ENCODE measurements around the gene OR8D1.

The OR8D1 gene

GRCh38 chr11:124313849-124314248 is at the start of gene OR8D1:
Gene OR8D1, minus strand, starts transcription at chr11:124313949. Its CDS starts 3,183 bp downstream, at chr11:124310766.
- no peak for DNase-seq (ENCODE audit: low read depth)

GRCh38 chr11:124359566-124359965 is 45.8 kb upstream of the OR8D1 start:
- DNase-seq (ENCODE audit: low read depth), result no peak

GRCh38 chr11:124346311-124346955 is 32.7 kb upstream of the OR8D1 start:
- DNase-seq (ENCODE audit: low read depth), result no peak

DNA sequence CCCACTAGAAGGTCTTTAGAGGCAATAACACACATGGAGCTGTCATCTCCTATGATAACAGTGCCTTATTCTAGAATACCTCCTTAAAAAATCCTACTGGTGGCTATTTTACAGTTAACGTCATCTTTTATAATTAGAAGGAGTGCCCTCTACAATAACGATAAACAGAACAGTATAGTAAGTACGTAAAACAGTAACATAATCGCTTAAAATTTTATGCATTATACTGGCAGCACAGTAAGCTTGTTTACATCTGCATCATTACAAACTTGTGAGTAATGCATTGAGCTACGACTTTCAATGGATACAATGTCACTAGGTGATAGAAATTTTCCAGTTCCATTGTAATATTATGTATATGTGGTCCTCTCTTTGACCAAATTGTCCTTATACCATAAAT is 30.6 kb upstream of the OR8D1 start:
- DNase-seq (ENCODE audit: low read depth), result no peak

DNA sequence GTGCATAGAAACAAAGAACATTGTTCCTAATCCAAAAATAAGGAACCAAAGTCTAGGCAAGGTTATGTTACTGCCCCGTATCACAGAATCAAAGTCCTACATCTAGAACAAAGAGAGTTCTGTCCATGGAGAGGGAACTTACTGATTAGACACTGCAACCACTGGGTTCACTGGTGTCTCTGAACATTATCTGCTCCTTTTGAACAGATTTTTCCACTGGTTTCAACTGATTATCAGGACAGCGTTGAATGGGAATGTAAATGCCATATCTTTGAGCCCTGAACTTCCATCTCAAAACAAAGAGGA is 26.3 kb upstream of the OR8D1 start:
- no peak for DNase-seq (ENCODE audit: low read depth)

DNA sequence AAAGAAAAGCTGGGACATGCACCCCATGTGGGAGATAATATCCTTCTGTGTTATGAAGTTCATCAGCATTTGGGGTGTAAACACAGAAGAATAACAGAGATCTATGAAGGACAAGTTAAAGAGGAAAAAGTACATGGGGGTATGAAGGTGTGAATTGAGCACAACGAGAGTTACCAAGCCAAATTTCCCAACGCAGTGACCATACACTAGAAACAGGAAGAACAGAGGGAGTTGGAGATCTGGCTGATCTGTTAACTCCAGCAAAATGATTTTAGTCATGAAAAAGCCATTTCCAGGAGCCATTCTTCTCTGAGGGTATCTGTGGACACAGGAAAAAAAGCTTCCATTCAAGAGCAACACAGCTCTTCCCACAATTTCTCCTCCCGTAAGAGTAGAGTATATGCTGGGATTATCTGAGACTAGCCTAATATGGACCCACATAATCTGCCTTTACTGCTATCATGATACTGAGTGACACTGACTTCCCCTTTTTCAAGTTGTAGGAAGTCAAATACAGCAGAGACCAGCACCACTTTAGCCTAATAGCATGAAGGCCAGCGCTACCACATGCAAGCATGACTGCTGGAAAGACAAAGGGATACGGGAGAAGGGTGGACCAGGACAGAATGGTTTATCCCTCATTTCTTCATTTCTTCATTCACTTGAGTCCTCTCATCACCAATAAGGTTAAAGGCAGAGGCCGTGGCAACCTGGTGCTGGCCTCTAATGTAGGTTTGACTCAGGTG is 25.8 kb upstream of the OR8D1 start:
- no peak for DNase-seq (ENCODE audit: low read depth)

GRCh38 chr11:124331873-124332272 is 18.1 kb upstream of the OR8D1 start:
- no peak for DNase-seq (ENCODE audit: low read depth)

DNA sequence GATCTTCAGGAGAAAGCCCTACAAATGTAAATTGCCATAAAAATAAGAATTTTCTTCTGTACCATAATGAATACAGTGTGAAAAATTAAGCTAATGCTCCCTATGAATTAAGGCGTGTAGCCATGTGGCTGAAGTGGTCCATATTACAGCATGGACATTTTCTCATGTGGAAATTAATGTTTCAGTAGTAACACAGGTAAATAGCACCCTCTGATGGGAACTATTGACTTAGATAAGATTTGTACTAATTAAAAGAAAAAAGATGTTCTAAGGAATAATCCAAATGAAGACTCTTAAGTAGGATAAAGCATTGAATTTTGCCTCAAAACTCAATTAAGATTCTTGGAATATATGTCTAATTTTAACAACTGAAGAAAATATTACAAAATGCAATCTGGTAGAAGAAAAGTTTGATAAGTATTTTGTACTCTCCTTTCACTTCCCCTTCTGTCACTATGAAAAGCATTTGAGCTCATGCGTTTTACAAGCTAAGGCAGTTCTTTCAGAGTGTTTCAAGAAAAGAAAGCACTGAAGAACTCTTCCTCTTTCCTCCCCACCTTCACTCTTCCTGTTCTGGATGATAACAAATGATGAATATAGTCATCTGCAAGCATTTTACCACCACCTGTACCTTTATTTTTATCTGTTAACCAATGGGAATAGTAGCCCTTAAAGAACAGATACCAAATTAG is 16.2 kb upstream of the OR8D1 start:
- DNase-seq (ENCODE audit: low read depth), result no peak

DNA sequence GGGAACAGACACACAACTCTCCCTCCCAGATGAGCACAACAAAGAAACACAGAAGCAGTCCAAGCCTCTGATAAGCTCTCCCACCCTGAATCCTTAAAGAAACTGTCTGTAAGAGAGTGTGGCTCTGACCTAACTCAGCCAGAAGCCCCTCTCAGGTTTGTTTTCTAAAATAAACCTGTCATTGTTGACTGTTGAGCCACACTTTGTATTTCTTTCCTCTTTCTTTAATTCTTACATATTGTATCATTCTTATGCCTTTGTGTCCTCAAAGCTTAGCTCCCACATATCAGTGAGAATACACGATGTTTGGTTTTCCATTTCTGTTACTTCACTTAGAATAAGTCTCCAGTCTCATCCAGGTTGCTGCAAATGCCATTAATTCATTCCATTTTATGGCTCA is 14.0 kb upstream of the OR8D1 start:
- DNase-seq (ENCODE audit: low read depth), result no peak

DNA sequence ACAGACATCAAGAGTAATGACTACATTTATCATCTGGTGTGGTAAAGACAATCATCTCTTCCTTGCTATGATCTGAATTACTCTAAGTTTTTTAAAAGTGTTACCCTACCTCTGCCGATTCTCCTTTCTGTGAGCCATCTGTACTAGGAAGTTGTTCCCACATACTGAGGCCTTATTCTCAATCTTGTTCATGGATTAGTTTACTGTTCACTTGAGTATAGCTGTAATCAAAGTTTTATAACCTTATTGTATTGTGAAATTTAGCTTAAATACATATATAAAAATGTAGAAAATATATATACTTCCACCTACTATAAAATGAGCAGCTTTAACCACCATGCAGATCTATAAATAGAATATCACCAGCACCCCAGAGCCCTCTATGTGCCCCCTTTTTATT is 8.6 kb upstream of the OR8D1 start:
- no peak for DNase-seq (ENCODE audit: low read depth)

DNA sequence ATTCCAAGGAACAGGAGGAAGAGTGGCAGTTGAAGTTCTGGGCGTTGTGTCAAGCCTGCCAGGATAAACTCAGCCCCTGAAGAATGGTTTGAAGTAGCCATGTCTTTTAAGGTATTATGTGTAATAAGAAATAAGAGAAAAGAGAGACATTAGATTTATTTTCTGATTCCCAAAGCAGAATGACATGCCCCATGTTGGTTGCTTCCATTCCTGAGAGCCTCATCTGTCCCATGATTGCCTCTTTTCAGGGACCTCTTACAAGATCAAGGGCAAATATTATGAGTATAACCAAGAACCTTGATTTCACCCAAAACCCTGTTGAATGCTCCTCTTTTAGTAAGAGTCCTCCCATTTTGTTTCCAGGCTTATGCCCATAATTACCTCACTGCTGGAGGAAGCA is 6.3 kb upstream of the OR8D1 start, which contains the start of gene OR8D2:
Gene OR8D2, minus strand, starts transcription at position 101 of the 400 bp plus-strand sequence. Its CDS starts 0 bp downstream, at position 101.
- DNase-seq (ENCODE audit: low read depth), result no peak

DNA sequence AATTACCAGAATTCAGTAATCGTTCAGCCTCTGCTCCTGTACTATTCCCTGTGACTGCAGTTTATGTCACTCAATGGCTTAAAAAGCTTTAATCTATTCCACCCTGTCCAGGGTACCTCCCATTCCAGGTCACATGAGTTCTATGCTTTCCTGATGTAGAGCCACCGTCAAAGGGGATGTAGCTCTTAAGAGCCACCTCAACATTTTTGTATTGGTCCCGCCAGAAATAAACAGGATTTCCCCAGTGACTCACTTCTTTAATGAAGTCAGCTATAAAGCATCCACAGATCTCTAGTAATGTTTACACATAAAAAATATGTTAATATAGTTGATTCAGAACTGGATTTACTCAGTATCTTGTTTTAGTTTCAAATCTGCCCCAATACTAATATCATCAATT is 1.3 kb upstream of the OR8D1 start:
- peak; percentile 28 for DNase-seq (ENCODE audit: low read depth)

DNA sequence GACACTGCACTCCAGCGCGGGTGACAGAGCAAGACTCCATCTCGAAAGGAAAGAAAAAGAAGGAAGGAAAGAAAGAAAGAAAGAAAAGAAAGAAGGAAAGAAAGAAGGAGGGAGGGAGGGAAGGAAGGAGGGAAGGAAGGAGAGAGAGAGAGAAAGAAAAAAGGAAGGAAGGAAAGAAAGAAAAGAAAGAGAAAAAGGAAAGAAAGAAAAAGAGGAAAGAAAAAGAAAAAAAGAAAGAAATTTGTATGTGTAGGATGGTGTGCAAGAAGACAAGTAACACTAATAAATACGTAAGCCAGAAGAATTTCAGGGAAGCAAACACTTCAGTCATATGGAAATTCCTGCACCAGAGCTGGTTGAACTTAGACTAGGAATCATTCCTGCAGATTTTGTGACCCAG is 618 bp downstream of the OR8D1 start:
- DNase-seq (ENCODE audit: low read depth), result no peak

DNA sequence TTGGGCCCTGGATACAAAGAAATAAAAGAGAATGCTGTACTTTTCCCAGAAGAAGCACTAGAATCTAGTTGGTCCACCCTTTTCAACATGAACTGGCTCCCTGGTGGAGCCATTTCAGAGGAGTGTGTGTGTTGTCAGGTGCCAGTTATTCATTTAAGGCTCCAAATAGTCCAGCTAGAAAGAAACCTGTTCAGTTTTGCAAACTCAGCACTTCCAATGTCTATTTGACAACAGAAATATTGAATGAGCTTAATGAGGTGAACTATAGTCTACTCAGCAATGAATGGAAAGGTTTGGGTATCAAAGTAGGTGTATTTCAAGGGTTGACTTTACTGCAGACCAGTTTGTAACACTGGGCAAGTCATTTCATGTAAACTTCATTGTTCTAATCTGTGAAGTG is 2.1 kb downstream of the OR8D1 start:
- no peak for DNase-seq (ENCODE audit: low read depth)

- DNase-seq (ENCODE audit: low read depth), result no peak
Measured at GRCh38 chr11:124311269-124311668, 2.5 kb downstream of the OR8D1 start.

- no peak for DNase-seq (ENCODE audit: low read depth)
Measured at GRCh38 chr11:124310721-124311120, 3.0 kb downstream of the OR8D1 start.

GRCh38 chr11:124307093-124307492 is 6.7 kb downstream of the OR8D1 start:
- no peak for DNase-seq (ENCODE audit: low read depth)

GRCh38 chr11:124302347-124303125 is 11.2 kb downstream of the OR8D1 start:
- DNase-seq (ENCODE audit: low read depth), result no peak

GRCh38 chr11:124301548-124301947 is 12.2 kb downstream of the OR8D1 start:
- DNase-seq (ENCODE audit: low read depth), result no peak

- DNase-seq (ENCODE audit: low read depth), result no peak
Measured at GRCh38 chr11:124297921-124298320, 15.8 kb downstream of the OR8D1 start.

GRCh38 chr11:124296016-124296415 is 17.7 kb downstream of the OR8D1 start:
- no peak for DNase-seq (ENCODE audit: low read depth)

DNA sequence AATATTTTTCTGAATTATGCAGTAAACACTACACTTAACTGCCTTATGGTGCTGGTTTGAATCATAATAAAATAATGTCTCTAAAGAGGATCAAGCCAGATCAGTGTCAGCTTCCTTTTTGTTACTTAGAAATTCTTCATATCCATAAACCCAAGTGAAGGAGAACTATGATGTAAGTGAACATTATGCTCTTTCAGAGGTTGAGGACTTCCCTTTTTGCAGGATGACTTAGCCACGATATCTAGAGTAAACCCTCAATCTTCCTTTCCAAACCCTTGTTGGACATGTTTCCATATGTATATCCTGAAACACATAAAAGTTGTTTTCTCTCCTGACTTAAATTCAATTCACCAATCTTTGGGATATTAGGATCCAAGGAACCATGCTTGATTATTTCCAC is 19.1 kb downstream of the OR8D1 start:
- DNase-seq (ENCODE audit: low read depth), result no peak
